Heart right ventricle (tissue), 16 donors: ENCODE results near the gene OR6B1. TPM values are rescaled to one million over a fixed set of nuclear protein-coding genes. Genes with fewer than 3 reads are reported as not detected.

Experiments
- ATAC-seq, 8 donors: fragments of 200-7000 bp; cut with Tn5 transposase; one replicate each; pipeline ENCODE4 v1.9.1; 2020; ENCODE audit warnings: mild to moderate bottlenecking in 8 of 8, moderate library complexity in 8 of 8, moderate number of reproducible peaks in 1 of 8
- DNase-seq, 2 donors: peaks; one replicate each; pipeline ENCODE4 v3.0.0-alpha.2; 2020
- H3K27ac ChIP-seq, 10 donors: fragments of 200-600 bp; sonication (generic) in 2 of 10; one replicate each; pipeline versions ENCODE4 v1.5.0 to v1.8.0; 2020 to 2022; ENCODE audit warnings: mild to moderate bottlenecking in 3 of 10
- H3K27me3 ChIP-seq, 7 donors: fragments of 200-600 bp; one replicate each; pipeline ENCODE4 v1.8.0; 2021 to 2022; ENCODE audit warnings: mild to moderate bottlenecking in 2 of 7
- H3K36me3 ChIP-seq, 9 donors: fragments of 200-600 bp; sonication (generic) in 1 of 9; one replicate each; pipeline versions ENCODE4 v1.5.0 to v1.8.0; 2020 to 2022; ENCODE audit warnings: mild to moderate bottlenecking in 2 of 9
- H3K4me1 ChIP-seq, 9 donors: fragments of 200-600 bp; sonication (generic) in 1 of 9; one replicate each; pipeline versions ENCODE4 v1.5.0 to v1.8.0; 2020 to 2022; ENCODE audit warnings: mild to moderate bottlenecking in 4 of 9
- H3K4me3 ChIP-seq, 10 donors: fragments of 200-600 bp; sonication (generic) in 2 of 10; one replicate each; pipeline versions ENCODE4 v1.5.0 to v1.8.0; 2020 to 2022; ENCODE audit warnings: mild to moderate bottlenecking in 7 of 10, moderate library complexity in 2 of 10
- H3K9me3 ChIP-seq, 11 donors: fragments of 200-600 bp in 10 of 11; sonication (generic) in 2 of 11; one replicate each; pipeline versions ENCODE4 v1.5.0 to v1.8.0; 2013 to 2022; ENCODE audit warnings: mild to moderate bottlenecking in 2 of 11, control low read depth in 1 of 11, moderate library complexity in 1 of 11
- CTCF ChIP-seq, 9 donors: fragments of 200-600 bp; sonication (generic) in 2 of 9; IDR thresholded peaks; one replicate each; pipeline versions ENCODE4 v1.5.0 to v1.8.0; 2021 to 2022; ENCODE audit warnings: antibody characterized with exemption in 9 of 9, mild to moderate bottlenecking in 5 of 9, moderate library complexity in 1 of 9
- WGBS, 2 donors: extraction: QIAGEN DNeasy Blood & Tissue Kit; methylation state at CpG; one replicate each; pipeline ENCODE4 v1.1.7; 2013; ENCODE audit warnings: inconsistent platforms in 1 of 2; 5-methylcytosine and 5-hydroxymethylcytosine counted together
- intact Hi-C, 10 donors: fragments of 100-400 bp; cut with DNase I; formaldehyde crosslinking; loops; one replicate each; pipeline versions ENCODE4 v1.11.1 to v1.14.2; 2022
- polyA plus RNA-seq, 2 donors: library from polyadenylated mRNA; stranded (reverse); fragments of 200-250 nt; gene quantifications; one replicate each; pipeline ENCODE4 v1.2.3, GENCODE V29; 2013
- total RNA-seq, 10 donors: library from RNA; stranded (reverse); fragmentation: NEBNext Ultra II Directional in 3 of 10; extraction: Animal tissue kit (Norgen Biotek cat#: 25700) in 3 of 10; gene quantifications; one replicate each; pipeline versions ENCODE4 v1.2.1 to v1.2.4, GENCODE V29; 2021 to 2023
- donor health status: Arrhythmogenic right ventricular cardiomyopathy.
- donor health status: ischemic (EF 13 %, LVEDD 7.1; RV severe dilation, severe dysfunction).
- donor health status: healthy with polysubstance abuse.
- donor health status: DM: no; HTN: yes; CAD: no.
- donor health status: DM: no; HTN: no; CAD: no.
- donor health status: ischemic (EF 25% LVEDD 6.9; RV normal size, moderate dysfunction).
- donor health status: ischemic (EF 25% LVEDD 5.7; RV mildly dilated, moderate dysfunction).
- donor health status: healthy.
- donor health status: DM: yes; HTN: yes; CAD: no.
- donor health status: Ischemic cardiomyopathy.
- donor health status: ischemic (EF 35%, LVEDD 5.7; RV mildly dilated, moderate dysfunction).
- donor health status: nonischemic (EF 11% LVEDD 7.7; RV severe dilation, severe dysfunction).
- donor health status: DM: yes; HTN: yes; CAD: no.
- donor health status: PGD.
- donor health status: ischemic (EF 29% LVEDD 5.4; RV normal size, mild dysfunction).
- donor health status: nonischemic (EF 23%, LVEDD 6.1; RV moderate dilation, normal function).

The OR6B1 gene
- total and polyA plus RNA-seq, 12 donors, result not detected

DNA sequence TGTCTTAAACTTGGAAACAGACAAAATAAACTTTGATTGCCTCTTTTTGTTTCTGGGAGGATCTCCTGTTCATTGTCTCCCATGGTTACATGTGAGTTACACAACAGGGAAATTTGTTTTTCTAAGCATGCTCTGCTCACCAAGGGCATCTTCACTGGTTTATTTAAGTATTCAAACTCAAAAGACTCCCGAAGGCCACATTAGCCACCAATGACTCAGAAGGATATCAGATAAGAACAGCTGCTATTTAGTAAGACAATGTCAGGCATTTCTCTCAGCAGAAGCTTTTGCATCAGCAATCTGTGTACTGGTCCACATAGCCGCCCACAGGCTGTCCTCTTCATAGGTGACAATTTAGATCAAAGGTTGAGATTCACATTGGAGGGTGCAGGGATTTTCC lies 19.3 kb downstream of the OR6B1 start:
- Histone ChIP-seq H3K9me3 (peaks cover 0 to 6% (median 0%) of the 10 kb centered on the region in 11 donors), H3K4me3 (no peak overlapping the region), H3K4me1 (peaks cover 0 to 21% (median 4%) of the 10 kb centered on the region in 9 donors), H3K36me3 (no peaks in the 10 kb centered on the region), H3K27ac (peak overlapping the region in 7 of 10 donors; percentile 0 to 61 (median 39)), H3K27me3 (no peaks in the 10 kb centered on the region)
- peak; percentile 26 to 93 (median 86) for ATAC-seq
- TF ChIP-seq CTCF (IDR thresholded peaks at IDR 0.05), result no peak
- peak in 1 of 2 donors; percentile 16 for DNase-seq
- WGBS, 2 donors, result 27 to 31% methylated on average over 2 of the region's 2 CpGs
- intact Hi-C loops, result no loop called here

GRCh38 chr7:144020340-144020739 lies 20.2 kb downstream of the OR6B1 start:
- peak overlapping the region in 5 of 10 donors; percentile 9 to 61 (median 41) for H3K27ac ChIP-seq
- no peak for TF ChIP-seq CTCF (IDR thresholded peaks at IDR 0.05)
- H3K4me1 ChIP-seq, result peaks cover 0 to 21% (median 4%) of the 10 kb centered on the region in 9 donors
- intact Hi-C loops, result loop anchor here in 4 of 10 donors (5.0 to 10.0 kb wide), 2 partner anchors 116 to 138 kb away; partner anchors contain the start of gene TCAF1 (in 3 of the 4)
- DNase-seq, result no peak
- WGBS, 2 donors, result 41 to 62% methylated on average over 3 of the region's 3 CpGs
- H3K27me3 ChIP-seq, result no peaks in the 10 kb centered on the region
- no peak overlapping the region for H3K4me3 ChIP-seq
- ATAC-seq, result peak in 7 of 8 donors; percentile 49 to 80 (median 66)
- peaks cover 0 to 5% (median 0%) of the 10 kb centered on the region in 11 donors for H3K9me3 ChIP-seq
- H3K36me3 ChIP-seq, result no peaks in the 10 kb centered on the region

GRCh38 chr7:144022169-144022568 lies 22.0 kb downstream of the OR6B1 start:
- Histone ChIP-seq H3K4me1 (peaks cover 0 to 21% (median 4%) of the 10 kb centered on the region in 9 donors), H3K4me3 (no peak overlapping the region), H3K27me3 (peaks cover 0 to 4% (median 0%) of the 10 kb centered on the region in 7 donors), H3K27ac (no peak overlapping the region), H3K36me3 (no peaks in the 10 kb centered on the region), H3K9me3 (no peaks in the 10 kb centered on the region)
- ATAC-seq (no peak), DNase-seq (no peak)
- no peak for TF ChIP-seq CTCF (IDR thresholded peaks at IDR 0.05)
- intact Hi-C loops, result loop anchor here in 4 of 10 donors (5.0 to 10.0 kb wide), 2 partner anchors 117 to 140 kb away; partner anchors contain the start of gene TCAF1 (in 3 of the 4)

- peaks cover 0 to 21% (median 4%) of the 10 kb centered on the region in 9 donors for H3K4me1 ChIP-seq
- H3K9me3 ChIP-seq, result no peaks in the 10 kb centered on the region
- ATAC-seq, result no peak
- peaks cover 0 to 4% (median 0%) of the 10 kb centered on the region in 7 donors for H3K27me3 ChIP-seq
- intact Hi-C loops, result loop anchor here in 4 of 10 donors (5.0 to 10.0 kb wide), 2 partner anchors 118 to 141 kb away; partner anchors contain the start of gene TCAF1 (in 3 of the 4)
- WGBS, 2 donors, result 86 to 88% methylated on average over 4 of the region's 4 CpGs
- no peak overlapping the region for H3K4me3 ChIP-seq
- H3K36me3 ChIP-seq, result no peaks in the 10 kb centered on the region
- H3K27ac ChIP-seq, result no peak overlapping the region
- TF ChIP-seq CTCF (IDR thresholded peaks at IDR 0.05), result no peak
- no peak for DNase-seq
Measured at GRCh38 chr7:144023171-144023827, 23.2 kb downstream of the OR6B1 start.
